Measurements from ENCODE around the gene CHST5.
"Not testable (repeated sequence)": the region's sequence is repeated elsewhere in the genome, so short reads cannot be mapped to it uniquely, and the experiment has no call there.

The CHST5 gene

GRCh38 chr16:75550211-75550662 is 14.3 kb upstream of the CHST5 start:
- no peak for DNase-seq (ENCODE audit: low read depth)

GRCh38 chr16:75548456-75548855 is 12.5 kb upstream of the CHST5 start:
- not testable (repeated sequence) for DNase-seq (ENCODE audit: low read depth)

- no peak for DNase-seq (ENCODE audit: low read depth)
Measured at GRCh38 chr16:75546293-75546692, 10.4 kb upstream of the CHST5 start.

GRCh38 chr16:75545879-75546278 is 10.0 kb upstream of the CHST5 start:
- not testable (repeated sequence) for DNase-seq (ENCODE audit: low read depth)

GRCh38 chr16:75542462-75542861 is 6.6 kb upstream of the CHST5 start:
- DNase-seq (ENCODE audit: low read depth): not testable (repeated sequence)

- DNase-seq (ENCODE audit: low read depth): no peak
Measured at GRCh38 chr16:75541236-75541635, 5.3 kb upstream of the CHST5 start.

- not testable (repeated sequence) for DNase-seq (ENCODE audit: low read depth)
Measured at GRCh38 chr16:75538882-75539565, 3.1 kb upstream of the CHST5 start.

GRCh38 chr16:75537776-75538175 is 1.9 kb upstream of the CHST5 start:
- no peak for DNase-seq (ENCODE audit: low read depth)

- no peak for DNase-seq (ENCODE audit: low read depth)
Measured at GRCh38 chr16:75535211-75535843, 581 bp downstream of the CHST5 start.

GRCh38 chr16:75534560-75535205 is 1.2 kb downstream of the CHST5 start:
- DNase-seq (ENCODE audit: low read depth): no peak

GRCh38 chr16:75532791-75533190 is 3.1 kb downstream of the CHST5 start:
- DNase-seq (ENCODE audit: low read depth): no peak

GRCh38 chr16:75532142-75532765 is 3.7 kb downstream of the CHST5 start:
- no peak for DNase-seq (ENCODE audit: low read depth)

- no peak for DNase-seq (ENCODE audit: low read depth)
Measured at GRCh38 chr16:75529959-75530358, 5.9 kb downstream of the CHST5 start.

GRCh38 chr16:75529056-75529905 is 6.6 kb downstream of the CHST5 start:
- no peak for DNase-seq (ENCODE audit: low read depth)

GRCh38 chr16:75527825-75528299 is 8.0 kb downstream of the CHST5 start:
- no peak for DNase-seq (ENCODE audit: low read depth)

- no peak for DNase-seq (ENCODE audit: low read depth)
Measured at GRCh38 chr16:75526032-75526790, 9.7 kb downstream of the CHST5 start.

- DNase-seq (ENCODE audit: low read depth): no peak
Measured at GRCh38 chr16:75519175-75519574, 16.7 kb downstream of the CHST5 start.

- DNase-seq (ENCODE audit: low read depth): not testable (repeated sequence)
Measured at GRCh38 chr16:75516189-75516966, 19.5 kb downstream of the CHST5 start.

- no peak for DNase-seq (ENCODE audit: low read depth)
Measured at GRCh38 chr16:75514296-75514695, 21.6 kb downstream of the CHST5 start.

- DNase-seq (ENCODE audit: low read depth): no peak
Measured at GRCh38 chr16:75506574-75506973, 29.3 kb downstream of the CHST5 start.

All from T-helper 22 cell (primary cell).